H9 (cell line): ENCODE data around the gene BCL7C. TPM values are rescaled to one million over a fixed set of nuclear protein-coding genes. Genes with fewer than 3 reads are reported as not detected.
"Not testable (repeated sequence)": the region's sequence is repeated elsewhere in the genome, so short reads cannot be mapped to it uniquely, and the experiment has no call there.

Experiments used
- DNase-seq: peaks from one replicate; pipeline ENCODE4 v3.0.0-alpha.2; 2017
- H2AFZ ChIP-seq: one replicate; pipeline ENCODE4 v1.6.1; 2013; ENCODE audit warnings: mild to moderate bottlenecking, low read length, control low read depth, moderate library complexity
- H2AK5ac ChIP-seq: 2 replicates; pipeline ENCODE4 v1.6.1; 2013; ENCODE audit warnings: low read length, control low read depth, mixed read lengths; ENCODE audit not compliant: insufficient read length
- H2BK120ac ChIP-seq: one replicate; pipeline ENCODE4 v1.6.1; 2013; ENCODE audit warnings: low read depth, mild to moderate bottlenecking, low read length, control low read depth, inconsistent platforms; ENCODE audit not compliant: poor library complexity, severe bottlenecking
- H2BK12ac ChIP-seq: 2 replicates; pipeline ENCODE4 v1.6.1; 2013; ENCODE audit warnings: low read length, control low read depth, mixed read lengths, low read depth; ENCODE audit not compliant: insufficient read length
- H2BK15ac ChIP-seq: 2 replicates; pipeline ENCODE4 v1.6.1; 2013; ENCODE audit warnings: low read depth, low read length, control low read depth
- H2BK20ac ChIP-seq: one replicate; pipeline ENCODE4 v1.6.1; 2013; ENCODE audit warnings: low read depth, mild to moderate bottlenecking, low read length, control low read depth, inconsistent platforms; ENCODE audit not compliant: poor library complexity, severe bottlenecking
- H2BK5ac ChIP-seq: 2 replicates; pipeline ENCODE4 v1.6.1; 2013; ENCODE audit warnings: low read length, control low read depth, mixed read lengths; ENCODE audit not compliant: insufficient read length
- H3K14ac ChIP-seq: 2 replicates; pipeline ENCODE4 v1.6.1; 2013; ENCODE audit warnings: low read length, control low read depth; ENCODE audit not compliant: insufficient read depth
- H3K18ac ChIP-seq: 2 replicates; pipeline ENCODE4 v1.6.1; 2013; ENCODE audit warnings: low read depth, mild to moderate bottlenecking, mixed read lengths, low read length, control low read depth; ENCODE audit not compliant: insufficient read length
- H3K23ac ChIP-seq: 2 replicates; pipeline ENCODE4 v1.6.1; 2013; ENCODE audit warnings: low read length, control low read depth, mixed read lengths, low read depth; ENCODE audit not compliant: insufficient read length
- H3K23me2 ChIP-seq: 2 replicates; pipeline ENCODE4 v1.6.1; 2013; ENCODE audit warnings: low read depth, mild to moderate bottlenecking, mixed read lengths, low read length, control low read depth; ENCODE audit not compliant: insufficient read length, poor library complexity, severe bottlenecking
- H3K27ac ChIP-seq: 2 replicates; pipeline ENCODE4 v1.5.1; 2013; ENCODE audit warnings: low read length, control low read depth, mixed read lengths, low read depth; ENCODE audit not compliant: insufficient read length
- H3K27me3 ChIP-seq: 2 replicates; pipeline ENCODE4 v1.6.1; 2013; ENCODE audit warnings: low read length, control low read depth, inconsistent platforms; ENCODE audit not compliant: insufficient read depth
- H3K4ac ChIP-seq: 2 replicates; pipeline ENCODE4 v1.6.1; 2013; ENCODE audit warnings: low read depth, mild to moderate bottlenecking, control low read depth, inconsistent platforms, low read length, moderate library complexity
- H3K4me1 ChIP-seq: 2 replicates; pipeline ENCODE4 v1.6.1; 2013; ENCODE audit warnings: low read length, control low read depth, inconsistent platforms; ENCODE audit not compliant: insufficient read depth
- H3K4me2 ChIP-seq: 2 replicates; pipeline ENCODE4 v1.6.1; 2013; ENCODE audit warnings: low read length, control low read depth, mixed read lengths; ENCODE audit not compliant: insufficient read length, insufficient read depth
- H3K56ac ChIP-seq: 2 replicates; pipeline ENCODE4 v1.6.1; 2013; ENCODE audit warnings: low read depth, mild to moderate bottlenecking, mixed read lengths, low read length, control low read depth; ENCODE audit not compliant: insufficient read length
- H3K79me1 ChIP-seq: 2 replicates; pipeline ENCODE4 v1.6.1; 2013; ENCODE audit warnings: low read depth, mild to moderate bottlenecking, moderate library complexity, low read length, control low read depth, inconsistent platforms; ENCODE audit not compliant: insufficient read depth, poor library complexity, severe bottlenecking
- H3K79me2 ChIP-seq: 2 replicates; pipeline ENCODE4 v1.6.1; 2013; ENCODE audit warnings: low read length, control low read depth, inconsistent platforms; ENCODE audit not compliant: insufficient read depth
- H3K9ac ChIP-seq: 2 replicates; pipeline ENCODE4 v1.6.1; 2013; ENCODE audit warnings: low read length, control low read depth, mixed read lengths; ENCODE audit not compliant: insufficient read length; ENCODE audit errors: extremely low read depth
- H3K9me3 ChIP-seq: one replicate; pipeline ENCODE4 v1.6.1; 2013; ENCODE audit warnings: low read depth, low read length, inconsistent platforms; ENCODE audit not compliant: control insufficient read depth
- H3T11ph ChIP-seq: one replicate; pipeline ENCODE4 v1.6.1; 2013; ENCODE audit warnings: mild to moderate bottlenecking, low read length, control low read depth, inconsistent platforms
- H4K20me1 ChIP-seq: one replicate; pipeline ENCODE4 v1.6.1; 2013; ENCODE audit not compliant: control insufficient read depth, insufficient read length, insufficient read depth
- H4K5ac ChIP-seq: 2 replicates; pipeline ENCODE4 v1.6.1; 2013; ENCODE audit warnings: low read depth, mild to moderate bottlenecking, mixed read lengths, low read length, control low read depth; ENCODE audit not compliant: insufficient read length
- H4K8ac ChIP-seq: replicated peaks from 2 replicates; pipeline ENCODE4 v1.6.1; 2013; ENCODE audit warnings: low read length, control low read depth, mixed read lengths, low read depth; ENCODE audit not compliant: insufficient read length
- H4K91ac ChIP-seq: 2 replicates; pipeline ENCODE4 v1.6.1; 2013; ENCODE audit warnings: low read depth, mild to moderate bottlenecking, moderate library complexity, mixed read lengths, low read length, control low read depth; ENCODE audit not compliant: insufficient read length
- H3K27ac Mint-ChIP-seq, 3 experiments: 2 replicates in 2 of 3; 3 replicates in 1 of 3; pipeline ENCODE4 v1.8.0; 2020 to 2021; ENCODE audit warnings: mixed read lengths in 3 of 3, mild to moderate bottlenecking in 1 of 3, moderate library complexity in 1 of 3
- H3K27me3 Mint-ChIP-seq: 2 replicates; pipeline ENCODE4 v1.8.0; 2021; ENCODE audit warnings: low read depth, mild to moderate bottlenecking, moderate library complexity, mixed read lengths
- H3K36me3 Mint-ChIP-seq, 3 experiments: 2 replicates in 2 of 3; 3 replicates in 1 of 3; pipeline ENCODE4 v1.8.0; 2020 to 2021; ENCODE audit warnings: low read depth in 3 of 3, mixed read lengths in 3 of 3; ENCODE audit not compliant: insufficient read depth in 1 of 3
- H3K4me1 Mint-ChIP-seq, 2 experiments: 2 replicates each; pipeline ENCODE4 v1.8.0; 2020; ENCODE audit warnings: mixed read lengths in 2 of 2
- H3K4me3 Mint-ChIP-seq, 2 experiments: 2 replicates in 1 of 2; 3 replicates in 1 of 2; pipeline ENCODE4 v1.8.0; 2020 to 2021; ENCODE audit warnings: mild to moderate bottlenecking in 2 of 2, mixed read lengths in 2 of 2, moderate library complexity in 1 of 2
- H3K9me3 Mint-ChIP-seq, 2 experiments: 2 replicates in 1 of 2; 3 replicates in 1 of 2; pipeline ENCODE4 v1.8.0; 2020; ENCODE audit warnings: mild to moderate bottlenecking in 2 of 2, mixed read lengths in 2 of 2, moderate library complexity in 1 of 2
- WGBS: extraction: QIAGEN DNeasy Blood & Tissue Kit; methylation state at CpG from one replicate; pipeline ENCODE4 v1.1.7; 2013; ENCODE audit warnings: missing lambda C conversion rate, low lambda C conversion rate, mixed read lengths; ENCODE audit not compliant: insufficient read length; ENCODE audit errors: extremely low coverage; 5-methylcytosine and 5-hydroxymethylcytosine counted together
- total RNA-seq: library from RNA; stranded (reverse); gene quantifications from 2 replicates; pipeline ENCODE4 v1.2.1, GENCODE V29; 2021

BCL7C gene
- total RNA-seq, 1 experiment from 2014 or later = 18.3 TPM

DNA sequence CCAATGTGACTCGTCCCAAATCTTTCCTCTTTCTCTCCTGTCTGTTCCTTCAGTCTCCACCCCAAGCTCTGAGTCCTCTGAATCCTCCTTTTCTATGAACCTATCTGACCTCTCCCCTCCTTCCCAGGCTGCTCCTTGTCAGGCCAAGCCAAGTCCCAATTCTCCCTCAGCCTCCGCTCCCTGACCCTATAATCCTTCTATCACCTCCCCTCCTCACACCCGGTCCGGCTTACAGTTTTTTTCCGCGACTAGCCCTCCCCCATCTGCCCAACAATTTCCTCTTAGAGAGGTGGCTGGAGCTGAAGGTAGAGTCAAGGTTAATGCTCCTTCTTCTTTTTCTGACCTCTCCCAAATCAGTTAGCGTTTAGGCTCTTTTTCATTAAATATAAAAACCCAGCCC, 33.1 kb downstream of the BCL7C start:
- H4K5ac ChIP-seq, H2AK5ac ChIP-seq, H3K27me3 ChIP-seq, H2BK15ac ChIP-seq, H3K9me3 Mint-ChIP-seq, H3K79me2 ChIP-seq, H3K14ac ChIP-seq, H3K4me2 ChIP-seq, H2BK12ac ChIP-seq, H3K23ac ChIP-seq, H2BK120ac ChIP-seq, H3K27ac Mint-ChIP-seq, H2BK5ac ChIP-seq, H3K9ac ChIP-seq, H2AFZ ChIP-seq, H2BK20ac ChIP-seq, H3K4me1 Mint-ChIP-seq, H4K91ac ChIP-seq, DNase-seq, H4K20me1 ChIP-seq, H3T11ph ChIP-seq, H3K9me3 ChIP-seq, H3K36me3 Mint-ChIP-seq, H3K4ac ChIP-seq, H3K27ac ChIP-seq, H4K8ac ChIP-seq, H3K79me1 ChIP-seq, H3K23me2 ChIP-seq, H3K56ac ChIP-seq, H3K4me3 Mint-ChIP-seq, H3K18ac ChIP-seq, H3K4me1 ChIP-seq: not testable (repeated sequence)
- H3K27me3 Mint-ChIP-seq = peaks cover 15% of the 10 kb centered on the region
- WGBS = no CpG with 5 or more reads among the region's 7 CpGs
